ENCODE data around the gene ZC3H12A.

The ZC3H12A gene

GRCh38 chr1:37434292-37435225 is 39.8 kb upstream of the ZC3H12A start:
- peak; percentile 82 for TF ChIP-seq CTCF (conservative IDR thresholded peaks at IDR 0.05; ENCODE audit: control insufficient read depth, insufficient read depth, low read depth, low read length)
- peak; percentile 38 for DNase-seq (ENCODE audit: low read depth)
- H3K4me3 ChIP-seq (ENCODE audit: control insufficient read depth, low read depth, low read length) = no peak overlapping the region

GRCh38 chr1:37437087-37437486 is 37.3 kb upstream of the ZC3H12A start:
- TF ChIP-seq CTCF (conservative IDR thresholded peaks at IDR 0.05; ENCODE audit: control insufficient read depth, insufficient read depth, low read depth, low read length) = no peak
- DNase-seq (ENCODE audit: low read depth) = no peak
- no peak overlapping the region for H3K4me3 ChIP-seq (ENCODE audit: control insufficient read depth, low read depth, low read length)

- TF ChIP-seq CTCF (conservative IDR thresholded peaks at IDR 0.05; ENCODE audit: control insufficient read depth, insufficient read depth, low read depth, low read length) = no peak
- DNase-seq (ENCODE audit: low read depth) = no peak
- H3K4me3 ChIP-seq (ENCODE audit: control insufficient read depth, low read depth, low read length) = no peak overlapping the region
Observed at GRCh38 chr1:37438037-37438868, 36.1 kb upstream of the ZC3H12A start.

- no peak overlapping the region for H3K4me3 ChIP-seq (ENCODE audit: control insufficient read depth, low read depth, low read length)
- no peak for DNase-seq (ENCODE audit: low read depth)
- TF ChIP-seq CTCF (conservative IDR thresholded peaks at IDR 0.05; ENCODE audit: control insufficient read depth, insufficient read depth, low read depth, low read length) = no peak
Observed at GRCh38 chr1:37438869-37439343, 35.5 kb upstream of the ZC3H12A start.

- H3K4me3 ChIP-seq (ENCODE audit: control insufficient read depth, low read depth, low read length) = no peak overlapping the region
- no peak for TF ChIP-seq CTCF (conservative IDR thresholded peaks at IDR 0.05; ENCODE audit: control insufficient read depth, insufficient read depth, low read depth, low read length)
- no peak for DNase-seq (ENCODE audit: low read depth)
Observed at GRCh38 chr1:37439349-37439995, 34.9 kb upstream of the ZC3H12A start.

GRCh38 chr1:37441490-37441889 is 32.9 kb upstream of the ZC3H12A start:
- TF ChIP-seq CTCF (conservative IDR thresholded peaks at IDR 0.05; ENCODE audit: control insufficient read depth, insufficient read depth, low read depth, low read length) = no peak

More at GRCh38 chr1:37441490-37441889, 32.9 kb upstream of the ZC3H12A start:
- H3K4me3 ChIP-seq (ENCODE audit: control insufficient read depth, low read depth, low read length) = no peak overlapping the region
- DNase-seq (ENCODE audit: low read depth) = no peak

Data from fibroblast of mammary gland (primary cell).